ENCODE measurements around the gene IFI30. TPM values are rescaled to one million over a fixed set of nuclear protein-coding genes. Genes with fewer than 3 reads are reported as not detected.
A peak's percentile ranks its signal among the peaks of the same experiment; 100 is the strongest.
"Not testable (repeated sequence)": the region's sequence is repeated elsewhere in the genome, so short reads cannot be mapped to it uniquely, and the experiment has no call there.

The IFI30 gene
- total RNA-seq, 2 donors from 2014 or later, result 60.7 to 76.7 TPM

DNA sequence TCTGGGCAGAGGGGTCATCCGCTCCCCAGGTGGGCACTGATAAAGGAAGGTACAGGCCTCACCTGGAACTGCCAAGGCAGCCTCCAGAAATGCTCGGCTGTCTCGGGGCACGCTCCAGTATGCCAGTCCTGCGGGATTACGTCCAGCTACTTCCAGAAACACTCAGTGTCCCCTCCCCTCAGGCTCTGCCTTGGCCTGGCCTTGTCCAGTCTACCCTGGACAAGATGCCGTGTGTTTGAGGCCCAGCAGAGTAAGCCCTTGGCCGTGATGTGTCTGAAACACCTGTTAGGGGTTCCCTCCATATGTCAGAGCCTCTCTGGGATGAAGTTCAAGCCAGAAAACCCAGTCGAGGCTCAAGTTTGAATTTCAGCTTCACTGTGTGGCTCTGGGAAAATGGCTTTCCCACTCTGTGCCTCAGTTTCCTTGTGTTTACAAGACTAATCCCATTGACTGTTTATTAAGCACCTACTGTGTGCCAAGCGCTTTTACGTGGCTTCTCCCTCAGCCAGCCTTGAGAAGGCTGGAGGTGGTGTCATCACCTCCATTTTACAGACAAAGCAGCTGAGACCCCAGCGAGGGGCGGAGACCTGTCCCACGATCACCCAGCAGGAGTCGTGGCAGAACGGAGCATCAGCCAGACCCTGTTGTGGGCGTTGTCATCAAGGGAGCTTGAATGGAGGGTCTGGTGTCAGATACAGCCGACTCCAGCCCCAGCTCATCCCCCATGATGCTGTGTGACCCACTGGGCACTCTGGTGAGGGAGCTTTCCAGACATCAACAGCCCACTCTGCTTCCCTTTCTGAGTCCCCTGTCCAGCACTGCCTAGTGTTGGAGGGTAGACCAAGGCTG is 22.6 kb upstream of the IFI30 start:
- DNase-seq (ENCODE audit: low spot score), result no peak
- intact Hi-C loops (cut with DNase I), result no loop called here

DNA sequence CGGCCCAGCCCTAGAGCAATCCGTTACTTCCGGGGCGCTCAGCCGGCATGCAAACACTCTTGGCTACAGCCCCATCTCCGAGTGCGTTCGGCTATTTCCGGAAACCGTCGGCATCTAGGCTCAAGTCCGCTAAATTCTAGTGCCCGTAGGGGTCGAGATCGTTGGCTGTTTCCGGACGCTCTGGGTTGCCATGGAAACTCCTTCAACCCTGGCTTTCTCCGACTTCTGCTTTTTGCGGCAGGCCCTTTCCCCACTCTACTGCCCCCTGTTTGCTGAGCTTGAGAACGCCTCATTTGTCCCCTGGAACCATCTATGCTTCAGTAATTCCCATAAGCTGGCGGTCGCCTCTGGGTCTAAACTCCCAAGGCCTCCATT is 21.2 kb upstream of the IFI30 start:
- intact Hi-C loops (cut with DNase I), result no loop called here
- DNase-seq (ENCODE audit: low spot score), result peak; percentile 99

DNA sequence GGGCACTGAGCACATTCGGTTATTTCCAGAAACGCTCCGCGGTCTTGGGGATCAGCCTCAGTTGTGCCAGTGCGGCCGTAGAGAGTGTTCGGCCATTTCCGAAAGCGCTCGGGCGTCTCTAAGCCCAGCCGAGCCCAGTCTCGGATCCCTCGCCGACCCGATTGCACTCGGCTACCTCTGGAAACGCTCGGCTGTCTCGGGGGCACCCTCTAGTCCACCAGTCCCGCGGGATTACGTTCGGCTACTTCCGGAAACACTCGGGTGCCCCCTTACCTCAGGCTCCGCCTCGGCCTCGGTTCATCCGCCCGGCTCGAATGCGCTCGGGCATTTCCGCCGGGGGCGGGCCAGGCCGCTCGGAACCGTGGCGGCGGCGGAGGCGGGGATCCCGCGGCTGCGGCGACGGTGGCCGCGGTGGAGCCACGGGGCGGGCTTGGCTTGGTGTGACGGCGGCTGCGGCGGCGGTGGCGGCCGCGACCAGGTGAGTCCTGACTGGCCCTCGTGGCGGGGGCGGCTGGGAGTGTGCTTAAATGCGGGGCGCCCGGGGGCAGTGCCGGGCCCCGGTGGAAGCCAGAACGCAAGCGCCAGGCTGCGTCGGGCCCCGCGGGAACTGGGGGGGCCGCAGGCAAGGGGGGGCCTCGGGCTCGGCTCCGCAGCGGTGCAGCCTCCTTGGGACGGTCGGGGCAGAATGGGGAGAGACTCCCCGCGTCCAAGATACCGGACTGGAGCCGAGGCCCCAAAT is 20.6 kb upstream of the IFI30 start, which contains the start of gene PIK3R2:
Gene PIK3R2, plus strand, starts transcription at position 347 of the 739 bp plus-strand sequence. CDS start 2,717 bp downstream, outside the sequence.
- peak; percentile 100 for DNase-seq (ENCODE audit: low spot score)
- intact Hi-C loops (cut with DNase I), result no loop called here

DNA sequence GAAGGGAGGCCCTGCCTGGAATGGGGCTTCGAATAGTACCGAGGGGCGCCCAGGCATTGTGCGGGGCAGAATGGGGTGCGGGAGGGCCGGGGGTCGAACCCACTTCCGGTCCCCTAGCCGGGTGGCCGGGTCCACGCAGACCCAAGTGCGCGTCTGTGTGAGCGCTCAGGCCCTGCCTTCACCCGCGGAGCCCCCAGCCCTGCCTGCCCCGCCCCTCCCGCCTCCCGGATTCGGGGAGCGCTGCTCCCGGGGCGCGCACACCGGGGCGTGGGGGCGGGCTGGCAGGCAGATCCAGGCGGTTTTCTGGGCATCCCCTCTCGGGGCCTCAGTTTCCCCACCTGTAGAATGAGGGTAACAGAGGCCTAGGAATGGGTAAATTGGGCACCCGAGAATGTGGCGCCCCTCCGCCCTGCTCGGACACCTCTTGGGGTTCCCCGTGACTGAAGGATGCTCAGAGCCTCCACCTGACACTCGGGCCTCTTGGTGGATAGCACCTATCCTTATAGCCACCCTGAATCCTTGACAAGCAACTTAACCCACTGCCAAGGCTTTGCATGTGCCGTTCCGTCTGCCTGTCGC is 20.0 kb upstream of the IFI30 start:
- intact Hi-C loops (cut with DNase I), result no loop called here
- DNase-seq (ENCODE audit: low spot score), result no peak

DNA sequence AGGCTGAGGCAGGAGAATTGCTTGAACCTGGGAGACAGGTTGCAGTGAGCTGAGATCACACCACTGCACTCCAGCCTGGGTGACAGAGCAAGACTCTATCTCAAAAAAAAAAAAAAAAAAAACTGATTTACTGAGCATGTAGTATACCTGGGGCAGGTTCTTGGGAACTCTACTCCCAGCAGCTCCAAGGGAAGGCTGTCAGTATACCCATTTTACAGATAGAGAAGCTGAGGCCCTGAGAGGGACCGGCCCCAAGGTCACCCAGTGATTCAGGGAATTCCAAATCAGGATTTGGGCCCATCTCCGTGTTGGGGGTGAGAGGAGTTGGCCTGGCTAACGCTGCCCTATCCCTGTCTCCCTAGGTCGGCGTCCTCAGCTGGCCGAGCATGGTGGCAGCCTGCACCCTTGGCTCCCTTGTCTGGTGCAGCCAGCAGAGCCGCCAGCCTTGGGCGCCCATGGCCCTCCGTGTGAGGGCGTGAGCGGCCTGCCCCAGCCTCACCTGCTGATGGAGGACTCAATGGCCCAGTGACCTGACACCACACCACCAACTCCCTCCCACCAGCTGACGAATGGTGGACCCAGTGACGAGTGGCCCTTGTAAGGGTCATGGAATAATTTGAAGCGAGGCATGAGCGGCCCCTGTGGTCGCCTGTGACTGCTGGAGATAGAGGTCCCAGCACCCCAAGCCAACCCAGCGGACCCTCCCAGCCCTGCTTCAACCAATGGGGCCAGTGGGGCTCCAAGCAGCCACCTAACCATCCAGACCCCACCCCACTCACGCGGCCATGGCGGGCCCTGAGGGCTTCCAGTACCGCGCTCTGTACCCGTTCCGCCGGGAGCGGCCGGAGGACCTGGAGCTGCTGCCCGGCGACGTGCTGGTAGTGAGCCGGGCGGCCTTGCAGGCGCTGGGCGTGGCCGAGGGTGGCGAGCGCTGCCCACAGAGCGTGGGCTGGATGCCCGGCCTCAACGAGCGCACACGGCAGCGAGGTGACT is 18.2 kb upstream of the IFI30 start:
- intact Hi-C loops (cut with DNase I), result loop anchor here in 1 of 2 donors (5.0 kb wide), 1 partner anchor 38 kb away; no protein-coding TSS in a partner anchor
- DNase-seq (ENCODE audit: low spot score), result no peak

DNA sequence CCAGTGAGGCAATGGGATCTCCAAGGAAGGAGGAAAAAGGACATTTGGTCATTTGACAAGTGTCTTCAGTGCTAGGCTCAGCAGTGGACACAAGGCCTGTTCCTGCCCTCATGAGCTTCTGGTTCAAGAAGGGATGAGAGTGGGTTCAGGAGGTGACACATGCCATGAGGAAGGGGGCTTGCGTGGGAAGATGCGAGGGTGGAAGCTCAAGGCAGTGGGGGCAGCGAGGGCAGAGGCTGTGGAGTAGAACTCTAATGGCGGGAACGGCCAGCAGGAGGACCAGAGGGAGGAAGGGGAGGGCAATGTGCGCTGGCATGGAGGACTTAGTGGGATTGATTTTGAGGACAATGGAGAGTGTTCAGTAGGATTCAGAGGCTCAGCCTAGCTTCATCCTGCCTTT is 17.3 kb upstream of the IFI30 start:
- intact Hi-C loops (cut with DNase I), result loop anchor here in 1 of 2 donors (5.0 kb wide), 1 partner anchor 39 kb away; no protein-coding TSS in a partner anchor
- no peak for DNase-seq (ENCODE audit: low spot score)

DNA sequence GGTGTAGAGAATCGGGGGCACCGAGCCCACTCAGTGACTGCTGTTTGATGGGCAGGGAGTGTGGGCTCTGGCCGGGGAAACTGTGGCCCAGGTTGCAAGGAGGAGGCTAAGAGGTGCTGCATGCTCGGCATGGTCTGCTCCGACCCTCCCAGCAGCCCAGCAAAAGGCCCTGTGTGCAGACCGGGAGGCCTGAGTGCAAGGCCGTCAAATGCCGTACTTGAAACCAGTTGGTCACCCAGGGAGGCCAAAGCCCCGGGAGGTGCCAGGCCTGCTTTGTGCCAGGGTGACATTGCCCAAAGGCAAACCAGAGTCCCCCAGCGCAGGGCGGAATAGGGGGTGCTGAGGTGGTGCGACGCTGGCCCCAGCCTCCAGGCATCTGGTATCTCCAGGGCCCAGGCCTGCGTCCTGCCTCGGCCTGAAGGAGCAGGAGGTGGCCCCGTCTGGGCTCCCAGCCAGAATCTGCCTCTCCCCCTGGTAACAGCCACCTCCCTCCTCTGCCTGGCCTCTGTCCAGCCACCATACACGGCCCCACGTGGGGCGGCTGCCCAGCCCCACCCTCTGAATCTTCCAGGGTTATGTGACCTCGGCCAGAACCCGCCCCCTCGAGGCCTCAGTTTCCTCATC is 16.7 kb upstream of the IFI30 start:
- intact Hi-C loops (cut with DNase I), result loop anchor here in 1 of 2 donors (5.0 kb wide), 1 partner anchor 40 kb away; no protein-coding TSS in a partner anchor

DNA sequence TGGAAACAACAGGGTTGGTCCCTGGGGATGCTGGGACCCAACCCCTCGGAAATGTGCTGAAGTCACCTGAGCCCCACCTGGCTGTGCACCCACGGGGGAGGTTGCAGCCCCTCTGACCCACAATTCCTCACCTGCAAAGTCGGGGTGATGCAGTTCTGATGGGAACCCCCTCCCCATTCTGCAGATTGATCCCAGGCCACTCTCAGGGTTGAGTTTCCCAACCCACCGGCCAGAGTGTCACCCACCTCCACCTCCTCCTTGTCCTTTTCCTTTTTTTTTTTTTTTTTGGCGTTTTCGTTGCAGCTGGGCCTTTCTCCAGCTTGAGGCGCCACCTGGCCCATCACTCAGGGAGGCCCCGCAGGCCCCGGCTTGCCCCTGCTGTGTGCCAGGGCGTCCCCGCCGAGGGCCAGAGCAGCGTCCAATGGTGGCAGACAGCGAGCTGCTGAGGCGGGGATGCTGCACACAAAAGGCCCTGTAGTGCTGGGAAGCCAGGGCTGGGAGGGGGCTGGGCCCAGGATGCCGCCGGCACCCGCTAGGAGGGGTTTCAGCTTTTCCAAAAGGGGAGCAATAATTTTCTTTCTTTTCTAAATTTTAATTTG is 16.0 kb upstream of the IFI30 start:
- no peak for DNase-seq (ENCODE audit: low spot score)
- intact Hi-C loops (cut with DNase I), result loop anchor here in 1 of 2 donors (5.0 kb wide), 1 partner anchor 40 kb away; no protein-coding TSS in a partner anchor

More for the DNA sequence above, 16.7 kb upstream of the IFI30 start:
- peak; percentile 92 for DNase-seq (ENCODE audit: low spot score)

DNA sequence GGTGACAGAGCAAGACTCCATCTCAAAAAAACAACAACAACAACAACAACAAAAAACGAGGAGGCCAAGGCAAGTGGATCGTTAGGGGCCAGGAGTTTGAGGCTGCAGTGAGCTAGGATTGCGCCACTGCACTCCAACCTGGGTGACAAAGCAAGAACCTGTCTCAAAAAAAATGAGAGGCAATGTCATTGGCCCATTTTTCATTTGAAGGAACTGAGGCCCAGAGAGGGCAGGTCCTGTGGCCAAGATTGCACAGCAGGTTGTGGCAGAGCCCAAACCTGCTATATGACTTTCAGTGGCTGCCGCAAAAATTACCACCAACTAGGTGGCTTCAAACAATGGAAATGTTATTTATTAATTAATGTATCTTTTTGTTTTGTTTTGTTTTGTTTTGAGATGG is 15.1 kb upstream of the IFI30 start:
- no peak for DNase-seq (ENCODE audit: low spot score)
- intact Hi-C loops (cut with DNase I), result loop anchor here in 1 of 2 donors (5.0 kb wide), 1 partner anchor 41 kb away; no protein-coding TSS in a partner anchor

DNA sequence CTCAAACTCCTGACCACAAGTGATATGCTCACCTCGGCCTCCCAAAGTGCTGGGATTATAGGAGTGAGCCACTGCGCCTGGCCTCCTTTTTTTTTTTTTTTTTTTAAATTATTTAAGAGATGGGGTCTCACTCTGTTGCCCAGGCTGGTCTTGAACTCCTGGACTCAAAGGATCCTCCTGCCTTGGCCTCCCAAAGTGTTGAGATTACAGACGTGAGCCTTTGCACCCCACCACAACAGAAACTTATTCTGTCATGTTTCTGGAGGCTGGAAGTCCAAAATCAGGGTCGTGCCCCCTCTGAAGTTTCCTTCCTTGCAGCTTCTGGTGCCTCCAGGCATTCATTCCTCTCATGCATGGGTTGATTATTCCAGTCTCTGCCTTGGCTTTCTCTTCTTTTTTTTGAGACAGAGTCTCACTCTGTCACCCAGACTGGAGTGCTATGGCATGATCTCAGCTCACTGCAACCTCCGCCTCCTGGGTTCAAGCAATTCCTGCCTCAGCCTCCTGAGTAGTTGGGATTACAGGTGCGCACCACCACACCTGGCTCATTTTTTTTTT is 14.5 kb upstream of the IFI30 start:
- DNase-seq (ENCODE audit: low spot score), result not testable (repeated sequence)
- intact Hi-C loops (cut with DNase I), result loop anchor here in 1 of 2 donors (5.0 kb wide), 1 partner anchor 42 kb away; no protein-coding TSS in a partner anchor

DNA sequence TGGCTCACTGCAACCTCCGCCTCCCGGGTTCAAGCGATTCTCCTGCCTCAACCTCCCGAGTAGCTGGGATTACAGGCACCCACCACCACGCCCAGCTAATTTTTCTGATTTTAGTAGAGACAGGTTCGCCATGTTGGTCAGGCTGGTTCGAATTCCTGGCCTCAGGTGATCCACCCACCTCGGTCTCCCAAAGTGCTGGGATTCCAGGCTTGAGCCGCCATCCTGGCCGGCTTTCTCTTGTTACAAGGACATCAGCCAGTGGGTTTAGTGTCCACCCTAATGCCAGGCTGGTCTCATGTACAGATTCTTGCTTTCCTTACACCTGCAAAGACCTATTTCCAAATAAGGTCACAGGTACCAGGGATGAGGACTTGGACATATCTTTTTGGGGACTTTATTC is 13.8 kb upstream of the IFI30 start:
- intact Hi-C loops (cut with DNase I), result loop anchor here (2.0 to 5.0 kb wide), 2 partner anchors 43 to 47 kb away; no protein-coding TSS in a partner anchor
- DNase-seq (ENCODE audit: low spot score), result no peak

DNA sequence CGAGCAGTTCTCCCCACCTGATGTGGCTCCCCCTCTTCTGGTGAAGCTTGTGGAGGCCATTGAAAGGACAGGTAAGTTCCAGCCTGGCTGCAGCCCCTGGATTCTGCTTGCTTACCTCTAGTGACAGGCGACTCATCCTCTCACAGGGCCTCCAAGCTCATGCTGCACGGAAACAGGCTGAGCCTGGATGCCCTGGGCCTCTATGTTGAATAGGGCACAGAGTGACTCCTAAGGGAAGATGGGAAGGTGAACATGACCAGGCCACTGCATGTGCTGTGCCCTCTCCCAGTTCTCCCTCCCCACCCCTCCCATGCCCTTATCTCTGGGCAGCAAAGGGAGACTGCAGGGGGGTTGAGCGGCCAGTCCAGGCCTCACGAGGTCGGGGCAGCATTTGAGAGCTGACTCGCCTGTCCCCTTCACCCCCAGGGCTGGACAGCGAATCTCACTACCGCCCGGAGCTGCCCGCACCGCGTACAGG is 13.1 kb upstream of the IFI30 start:
- intact Hi-C loops (cut with DNase I), result loop anchor here in 1 of 2 donors (2.0 kb wide), 1 partner anchor 48 kb away; no protein-coding TSS in a partner anchor
- DNase-seq (ENCODE audit: low spot score), result no peak

DNA sequence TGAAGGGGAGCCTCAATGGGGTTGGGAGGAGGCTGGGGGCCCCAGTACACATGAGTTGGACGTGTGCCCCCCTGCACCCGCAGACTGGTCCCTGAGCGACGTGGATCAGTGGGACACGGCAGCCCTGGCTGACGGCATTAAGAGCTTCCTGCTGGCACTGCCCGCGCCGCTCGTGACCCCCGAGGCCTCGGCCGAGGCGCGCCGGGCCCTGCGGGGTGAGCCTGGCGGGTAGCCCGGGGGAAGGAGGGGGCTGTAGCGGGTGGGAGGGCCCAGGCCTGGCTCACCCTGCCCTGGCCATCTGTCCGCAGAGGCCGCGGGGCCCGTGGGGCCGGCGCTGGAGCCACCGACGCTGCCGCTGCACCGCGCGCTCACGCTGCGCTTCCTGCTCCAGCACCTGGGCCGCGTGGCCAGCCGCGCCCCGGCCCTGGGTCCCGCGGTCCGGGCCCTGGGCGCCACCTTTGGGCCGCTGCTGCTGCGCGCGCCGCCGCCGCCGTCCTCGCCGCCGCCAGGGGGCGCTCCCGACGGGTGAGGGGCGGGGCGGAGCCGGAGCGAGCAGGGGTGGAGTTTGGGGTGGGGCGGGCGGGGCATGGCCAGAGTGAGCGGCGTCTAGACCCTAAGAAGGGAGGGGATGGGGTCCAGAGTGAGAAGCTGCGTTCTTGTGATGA is 12.5 kb upstream of the IFI30 start:
- intact Hi-C loops (cut with DNase I), result loop anchor here in 1 of 2 donors (2.0 kb wide), 1 partner anchor 48 kb away; no protein-coding TSS in a partner anchor
- peak; percentile 92 for DNase-seq (ENCODE audit: low spot score)

DNA sequence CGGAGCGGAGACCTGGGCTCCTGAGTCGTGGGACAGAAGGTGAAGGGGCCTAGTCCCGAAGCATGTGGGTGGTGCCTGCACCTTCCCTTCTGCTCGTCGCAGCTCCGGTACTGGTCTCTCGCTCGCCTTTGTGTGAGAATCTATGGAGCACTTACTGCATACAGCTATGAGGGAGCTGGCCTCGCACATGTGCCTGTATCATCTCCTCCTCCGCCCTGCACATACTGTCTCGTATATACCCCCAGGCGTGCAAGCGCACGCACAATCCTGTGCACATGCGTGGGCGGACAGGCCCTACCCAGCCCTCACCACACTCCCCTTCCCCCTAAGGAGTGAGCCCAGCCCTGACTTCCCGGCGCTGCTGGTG is 12.0 kb upstream of the IFI30 start:
- no peak for DNase-seq (ENCODE audit: low spot score)
- intact Hi-C loops (cut with DNase I), result loop anchor here in 1 of 2 donors (2.0 kb wide), 1 partner anchor 49 kb away; no protein-coding TSS in a partner anchor

DNA sequence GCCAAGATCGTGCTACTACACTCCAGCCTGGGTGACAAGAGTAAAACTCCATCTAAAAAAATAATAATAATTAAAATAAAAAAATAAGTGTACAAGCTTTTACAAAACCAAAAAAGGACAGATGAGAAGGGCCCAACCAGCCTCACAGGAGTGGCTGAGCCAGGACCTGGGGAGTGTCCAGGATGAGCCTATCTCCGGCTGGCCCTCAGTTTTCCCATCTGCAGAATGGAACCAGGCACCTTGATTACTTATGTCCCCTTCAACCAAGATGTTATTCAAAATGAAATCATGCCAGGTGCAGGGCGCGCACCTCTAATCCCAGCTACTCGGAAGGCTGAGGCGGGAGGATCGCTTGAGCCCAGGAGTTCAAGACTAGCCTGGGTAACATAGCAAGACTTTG is 9.5 kb upstream of the IFI30 start:
- intact Hi-C loops (cut with DNase I), result no loop called here
- DNase-seq (ENCODE audit: low spot score), result no peak

DNA sequence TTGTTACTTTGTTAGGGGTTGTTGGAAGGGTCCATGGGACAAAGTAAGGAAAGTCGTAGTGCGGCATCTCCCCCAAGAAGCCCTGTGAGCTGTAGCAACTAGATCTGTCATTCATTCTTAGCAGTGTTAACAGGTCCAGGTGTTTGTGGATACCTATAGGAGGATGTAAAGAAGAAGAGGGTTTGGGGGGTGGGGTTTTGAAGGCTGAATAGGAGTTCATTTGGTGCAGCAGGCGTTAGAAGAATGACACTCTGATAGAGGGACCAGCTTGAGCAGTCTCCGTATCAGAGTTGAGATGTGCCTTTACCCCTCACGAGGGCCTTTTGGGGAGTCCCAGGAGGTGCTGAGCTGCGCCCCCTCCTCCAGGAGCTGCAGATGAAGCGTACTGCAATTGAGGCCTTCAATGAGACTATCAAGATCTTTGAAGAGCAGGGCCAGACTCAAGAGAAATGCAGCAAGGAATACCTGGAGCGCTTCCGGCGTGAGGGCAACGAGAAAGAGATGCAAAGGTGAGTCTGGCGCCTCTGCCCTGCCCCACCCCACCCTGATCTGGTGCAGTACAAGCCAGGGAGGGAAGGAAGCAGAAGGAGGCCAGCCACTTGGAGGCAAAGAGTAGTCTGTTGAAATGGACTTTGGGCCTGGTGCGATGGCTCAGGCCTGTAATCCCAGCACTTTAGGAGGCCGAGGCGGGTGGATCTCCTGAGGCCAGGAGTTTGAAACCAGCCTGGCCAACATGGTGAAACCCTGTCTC is 7.6 kb upstream of the IFI30 start:
- no peak for DNase-seq (ENCODE audit: low spot score)
- intact Hi-C loops (cut with DNase I), result no loop called here

Data from posterior vena cava (tissue), 2 donors.